ENCODE data around the gene FRK.

The FRK gene

DNA sequence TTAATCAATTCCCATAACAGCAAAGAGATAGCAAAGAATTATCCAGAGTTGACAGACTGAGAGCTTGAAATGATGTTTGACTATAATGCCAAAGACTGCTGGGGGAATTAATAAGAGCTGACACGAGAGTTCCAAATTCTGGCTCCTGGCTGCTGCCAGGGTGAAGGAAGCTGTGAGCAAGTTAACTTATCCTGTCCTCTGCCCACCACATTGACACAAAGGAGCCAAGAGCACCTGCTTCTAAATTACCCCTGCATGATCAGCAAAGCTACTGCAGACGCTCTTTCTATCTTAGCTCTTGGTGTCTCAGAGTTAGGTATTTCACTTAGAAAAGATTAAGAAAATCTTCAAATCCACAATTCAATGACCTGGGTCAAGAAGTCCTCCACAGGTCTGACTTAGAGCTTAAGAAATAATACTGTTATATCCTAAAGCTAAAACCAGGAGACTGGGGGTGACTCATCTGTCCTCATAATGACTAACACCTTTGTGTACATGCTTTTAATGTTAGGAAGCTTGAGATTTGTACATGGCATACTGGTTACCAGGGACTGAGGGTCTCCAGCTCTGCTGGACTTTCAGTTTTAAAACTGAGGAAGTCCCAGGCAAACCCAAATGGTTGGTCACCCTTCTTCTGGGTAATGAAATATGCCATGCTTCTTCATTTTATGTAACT, 13.2 kb upstream of the FRK start:
- ChIA-PET CTCF (interaction anchor here (0.8 to 1.4 kb wide), 3 partner anchors 13 to 62 kb away, joined by 3 to 6 read pairs (median 3); partner anchors contain the start of gene FRK), POLR2A (interaction anchor here (1.4 kb wide), 1 partner anchor 27 kb away, joined by 9 read pairs; the partner anchor contains the start of gene NT5DC1)
- Histone ChIP-seq H3K9me3 (ENCODE audit: control insufficient read depth, insufficient read depth, low read depth, low read length) (no peaks in the 10 kb centered on the region), H3K27ac (ENCODE audit: extremely low read depth, low read depth, low read length) (no peak overlapping the region), H3K4me3 (ENCODE audit: low read depth, low read length) (no peak overlapping the region), H3K4me1 (ENCODE audit: control insufficient read depth, insufficient read depth, low read length) (peaks cover 7% of the 10 kb centered on the region; the same call in 1 of the 2 replicates), H3K36me3 (ENCODE audit: control insufficient read depth in 2 of 2, insufficient read depth in 1 of 2, low read length in 2 of 2) (no peaks in the 10 kb centered on the region)
- TF ChIP-seq ZNF776 (tag by site-specific recombination; IDR thresholded peaks at IDR 0.05; ENCODE audit: borderline replicate concordance) = no peak

DNA sequence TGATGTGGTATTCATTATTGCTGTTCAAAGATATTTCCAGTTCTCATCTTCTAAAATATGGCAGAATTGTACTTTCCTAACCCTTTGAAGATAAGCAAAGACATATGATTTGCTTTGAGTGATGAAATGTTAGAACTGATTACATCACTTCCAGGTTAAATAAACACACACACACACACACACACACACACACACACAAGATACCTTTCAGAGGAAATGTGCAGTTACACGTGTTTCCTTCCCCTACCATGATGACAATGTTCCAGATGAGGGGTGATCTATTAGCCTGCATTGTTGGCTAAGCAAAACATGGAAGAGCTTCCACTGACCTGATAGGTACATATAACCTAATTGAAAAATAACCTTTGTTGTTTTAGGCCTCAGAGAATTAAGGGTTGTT, 11.7 kb upstream of the FRK start:
- ChIA-PET CTCF (no interaction called here), POLR2A (no interaction called here)
- no peak overlapping the region for H3K27ac ChIP-seq (ENCODE audit: extremely low read depth, low read depth, low read length)
- peaks cover 7% of the 10 kb centered on the region; the same call in 1 of the 2 replicates for H3K4me1 ChIP-seq (ENCODE audit: control insufficient read depth, insufficient read depth, low read length)
- no peaks in the 10 kb centered on the region for H3K9me3 ChIP-seq (ENCODE audit: control insufficient read depth, insufficient read depth, low read depth, low read length)
- no peaks in the 10 kb centered on the region for H3K36me3 ChIP-seq (ENCODE audit: control insufficient read depth in 2 of 2, insufficient read depth in 1 of 2, low read length in 2 of 2)
- no peak overlapping the region for H3K4me3 ChIP-seq (ENCODE audit: low read depth, low read length)
- no peak for TF ChIP-seq ZNF664 (tag by site-specific recombination; IDR thresholded peaks at IDR 0.05)
- 0 out of 2 replicates have a peak, but pooled peaks have one; percentile 31 for TF ChIP-seq ZNF548 (tag by site-specific recombination; IDR thresholded peaks at IDR 0.05)
- no peak for TF ChIP-seq ZSCAN23 (tag by site-specific recombination; IDR thresholded peaks at IDR 0.05)
- TF ChIP-seq, protein P1, sequence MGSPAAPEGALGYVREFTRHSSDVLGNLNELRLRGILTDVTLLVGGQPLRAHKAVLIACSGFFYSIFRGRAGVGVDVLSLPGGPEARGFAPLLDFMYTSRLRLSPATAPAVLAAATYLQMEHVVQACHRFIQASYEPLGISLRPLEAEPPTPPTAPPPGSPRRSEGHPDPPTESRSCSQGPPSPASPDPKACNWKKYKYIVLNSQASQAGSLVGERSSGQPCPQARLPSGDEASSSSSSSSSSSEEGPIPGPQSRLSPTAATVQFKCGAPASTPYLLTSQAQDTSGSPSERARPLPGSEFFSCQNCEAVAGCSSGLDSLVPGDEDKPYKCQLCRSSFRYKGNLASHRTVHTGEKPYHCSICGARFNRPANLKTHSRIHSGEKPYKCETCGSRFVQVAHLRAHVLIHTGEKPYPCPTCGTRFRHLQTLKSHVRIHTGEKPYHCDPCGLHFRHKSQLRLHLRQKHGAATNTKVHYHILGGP (tag by site-specific recombination; IDR thresholded peaks at IDR 0.05) = peak; percentile 69
- peak; percentile 25; the same call in 1 of the 2 replicates for TF ChIP-seq ZNF335 (tag by site-specific recombination; conservative IDR thresholded peaks at IDR 0.05)
- TF ChIP-seq ZNF112 (tag by site-specific recombination; IDR thresholded peaks at IDR 0.05) = peak; percentile 68; the same call in 1 of the 2 replicates
- TF ChIP-seq, protein P2, sequence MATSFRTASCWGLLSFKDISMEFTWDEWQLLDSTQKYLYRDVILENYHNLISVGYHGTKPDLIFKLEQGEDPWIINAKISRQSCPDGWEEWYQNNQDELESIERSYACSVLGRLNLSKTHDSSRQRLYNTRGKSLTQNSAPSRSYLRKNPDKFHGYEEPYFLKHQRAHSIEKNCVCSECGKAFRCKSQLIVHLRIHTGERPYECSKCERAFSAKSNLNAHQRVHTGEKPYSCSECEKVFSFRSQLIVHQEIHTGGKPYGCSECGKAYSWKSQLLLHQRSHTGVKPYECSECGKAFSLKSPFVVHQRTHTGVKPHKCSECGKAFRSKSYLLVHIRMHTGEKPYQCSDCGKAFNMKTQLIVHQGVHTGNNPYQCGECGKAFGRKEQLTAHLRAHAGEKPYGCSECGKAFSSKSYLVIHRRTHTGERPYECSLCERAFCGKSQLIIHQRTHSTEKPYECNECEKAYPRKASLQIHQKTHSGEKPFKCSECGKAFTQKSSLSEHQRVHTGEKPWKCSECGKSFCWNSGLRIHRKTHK (tag by site-specific recombination; IDR thresholded peaks at IDR 0.05) = peak; percentile 43; the same call in 1 of the 2 replicates
- no peak for TF ChIP-seq EGR2 (tag by site-specific recombination; IDR thresholded peaks at IDR 0.05; ENCODE audit: low read depth)
- no peak for TF ChIP-seq ZNF274 (IDR thresholded peaks at IDR 0.05; ENCODE audit: low read length)
- no peak for TF ChIP-seq ZNF274 (tag by site-specific recombination; IDR thresholded peaks at IDR 0.05; ENCODE audit: borderline replicate concordance)
- 0 out of 2 replicates have a peak, but pooled peaks have one; percentile 41 for TF ChIP-seq ZNF248 (tag by site-specific recombination; IDR thresholded peaks at IDR 0.05)
- TF ChIP-seq ZBTB20 (tag by site-specific recombination; IDR thresholded peaks at IDR 0.05) = no peak
- TF ChIP-seq FEZF1 (tag by site-specific recombination; IDR thresholded peaks at IDR 0.05) = no peak
- TF ChIP-seq, protein P3, sequence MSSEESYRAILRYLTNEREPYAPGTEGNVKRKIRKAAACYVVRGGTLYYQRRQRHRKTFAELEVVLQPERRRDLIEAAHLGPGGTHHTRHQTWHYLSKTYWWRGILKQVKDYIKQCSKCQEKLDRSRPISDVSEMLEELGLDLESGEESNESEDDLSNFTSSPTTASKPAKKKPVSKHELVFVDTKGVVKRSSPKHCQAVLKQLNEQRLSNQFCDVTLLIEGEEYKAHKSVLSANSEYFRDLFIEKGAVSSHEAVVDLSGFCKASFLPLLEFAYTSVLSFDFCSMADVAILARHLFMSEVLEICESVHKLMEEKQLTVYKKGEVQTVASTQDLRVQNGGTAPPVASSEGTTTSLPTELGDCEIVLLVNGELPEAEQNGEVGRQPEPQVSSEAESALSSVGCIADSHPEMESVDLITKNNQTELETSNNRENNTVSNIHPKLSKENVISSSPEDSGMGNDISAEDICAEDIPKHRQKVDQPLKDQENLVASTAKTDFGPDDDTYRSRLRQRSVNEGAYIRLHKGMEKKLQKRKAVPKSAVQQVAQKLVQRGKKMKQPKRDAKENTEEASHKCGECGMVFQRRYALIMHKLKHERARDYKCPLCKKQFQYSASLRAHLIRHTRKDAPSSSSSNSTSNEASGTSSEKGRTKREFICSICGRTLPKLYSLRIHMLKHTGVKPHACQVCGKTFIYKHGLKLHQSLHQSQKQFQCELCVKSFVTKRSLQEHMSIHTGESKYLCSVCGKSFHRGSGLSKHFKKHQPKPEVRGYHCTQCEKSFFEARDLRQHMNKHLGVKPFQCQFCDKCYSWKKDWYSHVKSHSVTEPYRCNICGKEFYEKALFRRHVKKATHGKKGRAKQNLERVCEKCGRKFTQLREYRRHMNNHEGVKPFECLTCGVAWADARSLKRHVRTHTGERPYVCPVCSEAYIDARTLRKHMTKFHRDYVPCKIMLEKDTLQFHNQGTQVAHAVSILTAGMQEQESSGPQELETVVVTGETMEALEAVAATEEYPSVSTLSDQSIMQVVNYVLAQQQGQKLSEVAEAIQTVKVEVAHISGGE (tag by site-specific recombination; conservative IDR thresholded peaks at IDR 0.05; ENCODE audit: low read depth) = no peak
- TF ChIP-seq, protein P4, sequence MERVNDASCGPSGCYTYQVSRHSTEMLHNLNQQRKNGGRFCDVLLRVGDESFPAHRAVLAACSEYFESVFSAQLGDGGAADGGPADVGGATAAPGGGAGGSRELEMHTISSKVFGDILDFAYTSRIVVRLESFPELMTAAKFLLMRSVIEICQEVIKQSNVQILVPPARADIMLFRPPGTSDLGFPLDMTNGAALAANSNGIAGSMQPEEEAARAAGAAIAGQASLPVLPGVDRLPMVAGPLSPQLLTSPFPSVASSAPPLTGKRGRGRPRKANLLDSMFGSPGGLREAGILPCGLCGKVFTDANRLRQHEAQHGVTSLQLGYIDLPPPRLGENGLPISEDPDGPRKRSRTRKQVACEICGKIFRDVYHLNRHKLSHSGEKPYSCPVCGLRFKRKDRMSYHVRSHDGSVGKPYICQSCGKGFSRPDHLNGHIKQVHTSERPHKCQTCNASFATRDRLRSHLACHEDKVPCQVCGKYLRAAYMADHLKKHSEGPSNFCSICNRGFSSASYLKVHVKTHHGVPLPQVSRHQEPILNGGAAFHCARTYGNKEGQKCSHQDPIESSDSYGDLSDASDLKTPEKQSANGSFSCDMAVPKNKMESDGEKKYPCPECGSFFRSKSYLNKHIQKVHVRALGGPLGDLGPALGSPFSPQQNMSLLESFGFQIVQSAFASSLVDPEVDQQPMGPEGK (tag by site-specific recombination; IDR thresholded peaks at IDR 0.05) = no peak
- TF ChIP-seq, protein P5, sequence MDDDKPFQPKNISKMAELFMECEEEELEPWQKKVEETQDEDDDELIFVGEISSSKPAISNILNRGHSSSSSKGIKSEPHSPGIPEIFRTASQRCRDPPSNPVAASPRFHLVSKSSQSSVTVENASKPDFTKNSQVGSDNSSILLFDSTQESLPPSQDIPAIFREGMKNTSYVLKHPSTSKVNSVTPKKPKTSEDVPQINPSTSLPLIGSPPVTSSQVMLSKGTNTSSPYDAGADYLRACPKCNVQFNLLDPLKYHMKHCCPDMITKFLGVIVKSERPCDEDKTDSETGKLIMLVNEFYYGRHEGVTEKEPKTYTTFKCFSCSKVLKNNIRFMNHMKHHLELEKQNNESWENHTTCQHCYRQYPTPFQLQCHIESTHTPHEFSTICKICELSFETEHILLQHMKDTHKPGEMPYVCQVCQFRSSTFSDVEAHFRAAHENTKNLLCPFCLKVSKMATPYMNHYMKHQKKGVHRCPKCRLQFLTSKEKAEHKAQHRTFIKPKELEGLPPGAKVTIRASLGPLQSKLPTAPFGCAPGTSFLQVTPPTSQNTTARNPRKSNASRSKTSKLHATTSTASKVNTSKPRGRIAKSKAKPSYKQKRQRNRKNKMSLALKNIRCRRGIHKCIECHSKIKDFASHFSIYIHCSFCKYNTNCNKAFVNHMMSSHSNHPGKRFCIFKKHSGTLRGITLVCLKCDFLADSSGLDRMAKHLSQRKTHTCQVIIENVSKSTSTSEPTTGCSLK (tag by site-specific recombination; IDR thresholded peaks at IDR 0.05) = no peak
- 0 out of 2 replicates have a peak, but pooled peaks have one; percentile 19 for TF ChIP-seq ZNF157 (tag by site-specific recombination; IDR thresholded peaks at IDR 0.05)
- TF ChIP-seq SALL2 (tag by site-specific recombination; IDR thresholded peaks at IDR 0.05; ENCODE audit: borderline replicate concordance) = 0 out of 2 replicates have a peak, but pooled peaks have one; percentile 54
- TF ChIP-seq ZNF23 (tag by site-specific recombination; IDR thresholded peaks at IDR 0.05; ENCODE audit: borderline replicate concordance) = no peak
- no peak for TF ChIP-seq ZNF561 (tag by site-specific recombination; IDR thresholded peaks at IDR 0.05; ENCODE audit: borderline replicate concordance)
- TF ChIP-seq ZNF629 (tag by site-specific recombination; IDR thresholded peaks at IDR 0.05) = 0 out of 2 replicates have a peak, but pooled peaks have one; percentile 26
- no peak for TF ChIP-seq ZNF610 (tag by site-specific recombination; IDR thresholded peaks at IDR 0.05; ENCODE audit: borderline replicate concordance)

Measured in HEK293 (cell line).